Astrocyte (in vitro differentiated cells and primary cell): ENCODE data around the gene HS3ST1. TPM values are rescaled to one million over a fixed set of nuclear protein-coding genes. Genes with fewer than 3 reads are reported as not detected.
"Not testable (repeated sequence)": the region's sequence is repeated elsewhere in the genome, so short reads cannot be mapped to it uniquely, and the experiment has no call there.

ENCODE experiments used
- DNase-seq: peaks from one replicate; pipeline ENCODE4 v3.0.0-alpha.2; 2010; ENCODE audit warnings: low read depth
- FAIRE-seq: peaks from 2 replicates; lab custom pipeline; 2011; peaks lifted over from hg19 to GRCh38; lab: Jason Lieb, UNC
- H2AFZ ChIP-seq: 2 replicates; pipeline ENCODE4 v1.6.0; 2012; ENCODE audit warnings: low read depth, low read length, inconsistent platforms
- H3K27ac ChIP-seq: 2 replicates; pipeline ENCODE4 v1.5.1; 2011; ENCODE audit warnings: low read depth, low read length, inconsistent platforms
- H3K27me3 ChIP-seq: 2 replicates; pipeline ENCODE4 v1.6.0; 2011; ENCODE audit warnings: low read length, inconsistent platforms; ENCODE audit not compliant: insufficient read depth
- H3K36me3 ChIP-seq: 2 replicates; pipeline ENCODE4 v1.5.1; 2011; ENCODE audit warnings: low read length, inconsistent platforms; ENCODE audit not compliant: insufficient read depth
- H3K4me1 ChIP-seq: 2 replicates; pipeline ENCODE4 v1.5.1; 2011; ENCODE audit warnings: low read length, inconsistent platforms; ENCODE audit not compliant: insufficient read depth
- H3K4me2 ChIP-seq: 2 replicates; pipeline ENCODE4 v1.6.0; 2012; ENCODE audit warnings: low read length, inconsistent platforms
- H3K4me3 ChIP-seq: 2 replicates; pipeline ENCODE4 v1.5.1; 2011; ENCODE audit warnings: low read depth, mild to moderate bottlenecking, low read length, inconsistent platforms; ENCODE audit not compliant: insufficient read depth
- H3K79me2 ChIP-seq: 2 replicates; pipeline ENCODE4 v1.6.0; 2012; ENCODE audit warnings: mild to moderate bottlenecking, low read length, inconsistent platforms; ENCODE audit not compliant: insufficient read depth
- H3K9ac ChIP-seq: 2 replicates; pipeline ENCODE4 v1.6.0; 2012; ENCODE audit warnings: mild to moderate bottlenecking, low read length, inconsistent platforms
- H3K9me3 ChIP-seq: 2 replicates; pipeline ENCODE4 v1.5.1; 2012; ENCODE audit warnings: low read depth, mild to moderate bottlenecking, low read length, inconsistent platforms; ENCODE audit not compliant: insufficient read depth
- H4K20me1 ChIP-seq: 2 replicates; pipeline ENCODE4 v1.6.0; 2012; ENCODE audit warnings: low read length, inconsistent platforms; ENCODE audit not compliant: insufficient read depth
- H3K27ac Mint-ChIP-seq: one replicate; pipeline ENCODE4 v1.8.0; 2021; ENCODE audit warnings: mild to moderate bottlenecking, mixed read lengths; ENCODE audit not compliant: unreplicated experiment
- H3K27me3 Mint-ChIP-seq: one replicate; pipeline ENCODE4 v1.8.0; 2021; ENCODE audit warnings: low read depth, mixed read lengths; ENCODE audit not compliant: unreplicated experiment
- H3K36me3 Mint-ChIP-seq: one replicate; pipeline ENCODE4 v1.8.0; 2021; ENCODE audit warnings: low read depth, mixed read lengths; ENCODE audit not compliant: unreplicated experiment
- H3K4me1 Mint-ChIP-seq: one replicate; pipeline ENCODE4 v1.8.0; 2021; ENCODE audit warnings: low read depth, mixed read lengths; ENCODE audit not compliant: unreplicated experiment
- H3K4me3 Mint-ChIP-seq: one replicate; pipeline ENCODE4 v1.8.0; 2021; ENCODE audit warnings: mild to moderate bottlenecking, moderate library complexity, mixed read lengths; ENCODE audit not compliant: unreplicated experiment
- H3K9me3 Mint-ChIP-seq: one replicate; pipeline ENCODE4 v1.8.0; 2021; ENCODE audit warnings: mild to moderate bottlenecking, mixed read lengths; ENCODE audit not compliant: unreplicated experiment
- EZH2 ChIP-seq: IDR thresholded peaks from 2 replicates; pipeline ENCODE4 v1.6.1; 2012; ENCODE audit warnings: mild to moderate bottlenecking, low read length, inconsistent platforms; ENCODE audit not compliant: insufficient read depth
- total RNA-seq: library from RNA; stranded (reverse); gene quantifications from 2 replicates; pipeline ENCODE4 v1.2.1, GENCODE V29; 2021
- TF ChIP-seq, protein P1 (sequence below): IDR thresholded peaks from 2 replicates; pipeline ENCODE4 v1.5.1; 2011; ENCODE audit warnings: low read depth, mild to moderate bottlenecking, inconsistent platforms, low read length, moderate library complexity; ENCODE audit not compliant: insufficient read depth

The HS3ST1 gene
- total RNA-seq, 1 donor from 2014 or later = 0.18 TPM

DNA sequence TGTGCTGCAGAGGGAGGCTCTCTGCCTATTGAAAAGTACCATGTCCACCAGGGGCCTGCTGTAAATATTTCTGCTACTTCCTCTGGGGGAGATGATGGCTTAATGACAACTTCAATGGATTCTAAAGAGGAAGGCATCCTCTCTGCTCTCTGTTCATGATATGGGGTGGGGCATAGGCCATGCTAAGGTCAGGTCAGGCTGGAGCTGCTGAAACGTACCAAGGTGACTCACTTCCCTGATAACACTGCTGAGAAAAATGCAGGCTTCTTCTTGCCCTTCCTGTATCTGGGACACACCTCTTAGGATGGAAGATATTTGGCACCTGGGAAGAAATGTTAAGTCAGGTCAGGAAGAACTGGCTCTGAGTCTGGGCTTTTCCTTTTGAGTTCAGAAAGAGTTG lies 31.5 kb downstream of the HS3ST1 start:
- Histone ChIP-seq H2AFZ (no peak overlapping the region), H3K9ac (no peak overlapping the region), H3K27me3 (no peaks in the 10 kb centered on the region), H3K4me1 (no peaks in the 10 kb centered on the region), H3K4me2 (no peak overlapping the region), H3K4me3 (no peak overlapping the region), H3K79me2 (no peaks in the 10 kb centered on the region), H4K20me1 (no peaks in the 10 kb centered on the region), H3K9me3 (no peaks in the 10 kb centered on the region), H3K27ac (no peak overlapping the region), H3K36me3 (no peaks in the 10 kb centered on the region)
- Mint-ChIP-seq H3K27me3 (peaks cover 10% of the 10 kb centered on the region), H3K36me3 (no peaks in the 10 kb centered on the region), H3K9me3 (no peaks in the 10 kb centered on the region), H3K27ac (no peak overlapping the region), H3K4me3 (no peak overlapping the region), H3K4me1 (peaks cover 2% of the 10 kb centered on the region)
- no peak for TF ChIP-seq EZH2
- TF ChIP-seq, protein P1, sequence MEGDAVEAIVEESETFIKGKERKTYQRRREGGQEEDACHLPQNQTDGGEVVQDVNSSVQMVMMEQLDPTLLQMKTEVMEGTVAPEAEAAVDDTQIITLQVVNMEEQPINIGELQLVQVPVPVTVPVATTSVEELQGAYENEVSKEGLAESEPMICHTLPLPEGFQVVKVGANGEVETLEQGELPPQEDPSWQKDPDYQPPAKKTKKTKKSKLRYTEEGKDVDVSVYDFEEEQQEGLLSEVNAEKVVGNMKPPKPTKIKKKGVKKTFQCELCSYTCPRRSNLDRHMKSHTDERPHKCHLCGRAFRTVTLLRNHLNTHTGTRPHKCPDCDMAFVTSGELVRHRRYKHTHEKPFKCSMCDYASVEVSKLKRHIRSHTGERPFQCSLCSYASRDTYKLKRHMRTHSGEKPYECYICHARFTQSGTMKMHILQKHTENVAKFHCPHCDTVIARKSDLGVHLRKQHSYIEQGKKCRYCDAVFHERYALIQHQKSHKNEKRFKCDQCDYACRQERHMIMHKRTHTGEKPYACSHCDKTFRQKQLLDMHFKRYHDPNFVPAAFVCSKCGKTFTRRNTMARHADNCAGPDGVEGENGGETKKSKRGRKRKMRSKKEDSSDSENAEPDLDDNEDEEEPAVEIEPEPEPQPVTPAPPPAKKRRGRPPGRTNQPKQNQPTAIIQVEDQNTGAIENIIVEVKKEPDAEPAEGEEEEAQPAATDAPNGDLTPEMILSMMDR = no peak
- DNase-seq (no peak), FAIRE-seq (no peak)

DNA sequence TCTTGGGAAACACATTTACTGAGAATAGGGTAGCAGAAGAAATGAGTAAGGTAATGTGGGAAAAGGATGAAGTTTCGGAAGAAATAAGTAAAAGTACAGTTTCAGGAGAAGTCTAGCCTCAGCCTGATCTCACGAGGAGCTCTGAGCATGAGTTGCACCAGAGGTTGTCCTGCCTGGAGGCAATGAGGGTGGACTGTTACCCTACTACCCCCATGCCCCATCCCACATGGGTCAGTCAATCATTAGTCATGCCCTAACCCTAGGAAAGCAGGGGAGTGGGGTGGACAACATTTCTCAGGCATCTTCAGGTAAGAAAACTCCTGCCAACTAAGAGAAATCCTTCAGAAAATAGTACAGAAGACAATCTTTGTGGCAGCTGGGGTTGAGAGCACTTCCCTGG lies 35.1 kb downstream of the HS3ST1 start:
- H3K27ac Mint-ChIP-seq = no peak overlapping the region
- peaks cover 2% of the 10 kb centered on the region for H3K4me1 Mint-ChIP-seq
- H3K27me3 Mint-ChIP-seq = peaks cover 10% of the 10 kb centered on the region
- TF ChIP-seq, protein P1 = no peak
- TF ChIP-seq EZH2 = no peak
- no peaks in the 10 kb centered on the region for H4K20me1 ChIP-seq
- H3K4me3 Mint-ChIP-seq = no peak overlapping the region
- no peak overlapping the region for H3K27ac ChIP-seq
- no peak for DNase-seq
- no peak for FAIRE-seq
- no peaks in the 10 kb centered on the region for H3K9me3 ChIP-seq
- no peak overlapping the region for H3K4me2 ChIP-seq
- no peak overlapping the region for H3K9ac ChIP-seq
- no peak overlapping the region for H3K4me3 ChIP-seq
- H3K36me3 ChIP-seq = no peaks in the 10 kb centered on the region
- H3K79me2 ChIP-seq = no peaks in the 10 kb centered on the region
- no peaks in the 10 kb centered on the region for H3K4me1 ChIP-seq
- H2AFZ ChIP-seq = no peak overlapping the region
- no peaks in the 10 kb centered on the region for H3K36me3 Mint-ChIP-seq
- no peaks in the 10 kb centered on the region for H3K27me3 ChIP-seq
- no peaks in the 10 kb centered on the region for H3K9me3 Mint-ChIP-seq

DNA sequence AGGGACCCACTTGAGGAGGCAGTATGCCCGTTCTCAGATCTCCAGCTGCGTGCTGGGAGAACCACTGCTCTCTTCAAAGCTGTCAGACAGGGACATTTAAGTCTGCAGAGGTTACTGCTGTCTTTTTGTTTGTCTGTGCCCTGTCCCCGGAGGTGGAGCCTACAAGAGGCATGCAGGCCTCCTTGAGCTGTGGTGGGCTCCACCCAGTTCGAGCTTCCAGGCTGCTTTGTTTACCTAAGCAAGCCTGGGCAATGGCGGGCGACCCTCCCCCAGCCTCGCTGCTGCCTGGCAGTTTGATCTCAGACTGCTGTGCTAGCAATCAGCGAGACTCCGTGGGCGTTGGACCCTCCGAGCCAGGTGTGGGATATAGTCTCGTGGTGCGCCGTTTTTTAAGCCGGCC lies 44.6 kb downstream of the HS3ST1 start:
- H3K36me3 ChIP-seq, H4K20me1 ChIP-seq, H2AFZ ChIP-seq, H3K4me3 ChIP-seq, FAIRE-seq, H3K9ac ChIP-seq, H3K4me1 ChIP-seq, H3K9me3 Mint-ChIP-seq, H3K27ac Mint-ChIP-seq, H3K9me3 ChIP-seq, DNase-seq, H3K4me2 ChIP-seq, H3K27me3 ChIP-seq, H3K4me1 Mint-ChIP-seq, H3K4me3 Mint-ChIP-seq, H3K79me2 ChIP-seq, H3K36me3 Mint-ChIP-seq, H3K27me3 Mint-ChIP-seq, H3K27ac ChIP-seq: not testable (repeated sequence)
